ENCODE data around the gene BIN1. TPM values are rescaled to one million over a fixed set of nuclear protein-coding genes. Genes with fewer than 3 reads are reported as not detected.

Gene BIN1
- total and polyA plus RNA-seq, 8 donors, result 13.3 to 21.3 (median 16.2) TPM

DNA sequence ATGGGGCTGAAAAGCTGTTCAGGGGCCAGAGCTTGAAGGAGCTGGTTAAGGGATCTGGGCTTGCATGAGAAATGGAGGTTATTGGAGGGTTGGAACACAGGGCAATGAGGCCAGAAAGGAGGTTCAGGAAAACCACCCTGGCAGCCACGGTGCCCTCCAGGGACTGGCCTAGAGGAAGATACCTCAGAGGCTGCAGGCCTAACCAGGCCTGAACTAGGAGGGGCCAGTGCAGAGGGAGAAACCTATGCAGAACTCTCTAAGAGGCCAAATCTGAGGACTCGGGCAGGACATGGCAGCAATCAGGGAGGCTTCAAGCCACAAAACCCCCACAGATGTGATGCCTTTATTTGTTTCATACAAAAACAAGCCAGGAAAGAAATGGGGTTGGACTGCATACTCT is 66.8 kb downstream of the BIN1 start:
- Histone ChIP-seq H3K27ac (no peak overlapping the region), H3K9me3 (no peaks in the 10 kb centered on the region), H3K4me1 (no peaks in the 10 kb centered on the region), H3K27me3 (no peaks in the 10 kb centered on the region), H3K4me3 (no peak overlapping the region), H3K36me3 (no peaks in the 10 kb centered on the region)
- ATAC-seq (no peak), FAIRE-seq (no peak), DNase-seq (no peak)
- TF ChIP-seq, protein P1, sequence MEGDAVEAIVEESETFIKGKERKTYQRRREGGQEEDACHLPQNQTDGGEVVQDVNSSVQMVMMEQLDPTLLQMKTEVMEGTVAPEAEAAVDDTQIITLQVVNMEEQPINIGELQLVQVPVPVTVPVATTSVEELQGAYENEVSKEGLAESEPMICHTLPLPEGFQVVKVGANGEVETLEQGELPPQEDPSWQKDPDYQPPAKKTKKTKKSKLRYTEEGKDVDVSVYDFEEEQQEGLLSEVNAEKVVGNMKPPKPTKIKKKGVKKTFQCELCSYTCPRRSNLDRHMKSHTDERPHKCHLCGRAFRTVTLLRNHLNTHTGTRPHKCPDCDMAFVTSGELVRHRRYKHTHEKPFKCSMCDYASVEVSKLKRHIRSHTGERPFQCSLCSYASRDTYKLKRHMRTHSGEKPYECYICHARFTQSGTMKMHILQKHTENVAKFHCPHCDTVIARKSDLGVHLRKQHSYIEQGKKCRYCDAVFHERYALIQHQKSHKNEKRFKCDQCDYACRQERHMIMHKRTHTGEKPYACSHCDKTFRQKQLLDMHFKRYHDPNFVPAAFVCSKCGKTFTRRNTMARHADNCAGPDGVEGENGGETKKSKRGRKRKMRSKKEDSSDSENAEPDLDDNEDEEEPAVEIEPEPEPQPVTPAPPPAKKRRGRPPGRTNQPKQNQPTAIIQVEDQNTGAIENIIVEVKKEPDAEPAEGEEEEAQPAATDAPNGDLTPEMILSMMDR (IDR thresholded peaks at IDR 0.05), result no peak
- 94 to 95% methylated on average over 2 of the region's 2 CpGs for WGBS, 2 donors
- intact Hi-C loops (cut with DNase I), result no loop called here

DNA sequence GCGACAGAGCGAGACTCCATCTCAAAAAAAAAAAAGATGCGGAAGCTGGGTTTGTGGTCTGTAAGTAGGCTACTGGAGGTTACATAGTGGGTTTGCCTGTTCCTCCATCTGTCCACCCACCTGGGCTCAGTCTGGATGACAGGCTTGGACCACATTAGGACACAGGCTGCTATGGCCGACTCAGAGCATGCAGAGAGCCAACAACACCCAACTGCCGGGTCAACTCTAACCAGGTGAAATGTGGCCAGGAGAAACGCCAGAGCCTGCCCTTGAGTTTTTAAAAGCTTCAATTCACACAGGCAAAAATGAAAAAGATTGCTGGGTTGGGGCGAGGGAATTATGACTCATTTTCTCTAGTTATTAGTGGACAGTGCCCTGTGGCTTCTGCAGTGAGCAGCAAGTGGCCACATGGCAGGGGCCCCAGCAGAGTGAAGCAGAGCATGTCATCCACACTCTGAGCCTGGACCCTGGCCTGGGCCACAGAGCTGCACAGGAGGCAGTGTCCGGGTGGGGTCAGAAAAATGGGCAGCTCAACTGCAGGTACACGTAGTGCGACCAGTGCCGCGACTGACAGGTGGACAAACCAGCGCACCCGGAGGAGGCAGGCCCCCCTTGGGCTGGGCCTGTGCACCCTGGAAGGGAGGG is 67.4 kb downstream of the BIN1 start:
- TF ChIP-seq, protein P1 (IDR thresholded peaks at IDR 0.05), result no peak
- H3K9me3 ChIP-seq, result no peaks in the 10 kb centered on the region
- no peaks in the 10 kb centered on the region for H3K36me3 ChIP-seq
- WGBS, 2 donors, result 93 to 95% methylated on average over 14 of the region's 14 CpGs
- peak in 1 of 6 donors; percentile 40 for DNase-seq
- H3K27me3 ChIP-seq, result no peaks in the 10 kb centered on the region
- H3K4me3 ChIP-seq, result no peak overlapping the region
- H3K4me1 ChIP-seq, result no peaks in the 10 kb centered on the region
- H3K27ac ChIP-seq, result no peak overlapping the region
- ATAC-seq, result no peak
- FAIRE-seq, result no peak
- intact Hi-C loops (cut with DNase I), result no loop called here

DNA sequence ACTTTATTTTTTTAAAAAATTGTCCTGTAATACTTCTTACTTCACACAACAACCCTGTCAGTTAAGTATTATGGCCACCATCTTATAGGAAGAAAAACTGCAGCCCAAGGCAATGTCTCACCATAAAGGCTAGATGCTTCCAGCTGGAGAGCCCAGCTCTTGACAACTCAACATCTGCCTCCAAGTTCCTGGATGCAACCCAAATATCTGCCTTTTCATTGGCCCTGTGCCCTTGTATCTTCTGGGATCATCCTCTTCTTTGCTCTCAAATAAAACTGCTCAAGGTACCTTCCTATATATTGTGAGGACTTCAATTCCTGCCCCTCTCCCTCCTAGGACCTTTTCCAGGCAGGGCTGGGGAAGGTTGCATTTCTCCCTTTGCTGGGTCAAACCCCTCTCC is 69.5 kb downstream of the BIN1 start:
- intact Hi-C loops (cut with DNase I), result no loop called here
- DNase-seq, result no peak
- TF ChIP-seq, protein P1 (IDR thresholded peaks at IDR 0.05), result no peak
- Histone ChIP-seq H3K4me3 (no peak overlapping the region), H3K27ac (no peak overlapping the region), H3K9me3 (no peaks in the 10 kb centered on the region), H3K4me1 (no peaks in the 10 kb centered on the region), H3K36me3 (no peaks in the 10 kb centered on the region), H3K27me3 (no peaks in the 10 kb centered on the region)
- FAIRE-seq, result no peak
- ATAC-seq, result no peak

DNA sequence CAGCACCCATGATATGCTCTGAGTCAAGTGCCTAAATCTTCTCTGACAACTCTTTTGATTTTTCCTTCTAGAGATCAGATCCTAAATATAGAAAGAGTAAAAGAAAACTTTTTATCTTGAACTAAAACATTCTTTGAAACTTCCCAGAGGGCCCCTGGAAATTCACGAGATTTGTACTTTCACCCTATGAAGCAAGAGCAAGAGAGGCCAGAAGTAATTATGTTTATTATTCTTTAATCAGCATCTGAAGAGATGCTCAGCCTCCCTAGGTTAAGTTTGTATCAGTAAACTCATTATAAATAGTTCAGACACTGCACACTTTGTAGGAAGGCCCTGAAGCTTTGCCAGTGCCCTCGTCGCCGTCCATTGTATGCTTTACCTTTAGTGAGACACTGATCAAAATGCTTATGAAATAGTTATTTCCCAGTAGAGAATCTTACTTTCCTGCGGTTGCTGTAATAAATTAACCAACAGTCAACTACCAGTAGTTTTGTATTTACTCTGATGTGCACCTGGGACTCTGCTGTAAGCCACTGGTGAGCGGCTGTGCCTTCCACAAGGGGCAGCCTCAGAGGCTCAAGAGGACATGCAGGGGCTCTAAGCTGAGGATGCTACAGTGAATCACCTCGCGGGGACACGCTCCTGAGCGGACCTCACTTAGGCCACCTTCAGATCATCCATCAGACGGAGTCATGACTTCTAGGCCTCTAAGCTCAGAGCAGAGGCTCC is 71.9 kb downstream of the BIN1 start:
- H3K4me1 ChIP-seq, result no peaks in the 10 kb centered on the region
- DNase-seq, result no peak
- 82 to 87% methylated on average over 11 of the region's 11 CpGs for WGBS, 2 donors
- FAIRE-seq, result no peak
- ATAC-seq, result no peak
- no peaks in the 10 kb centered on the region for H3K27me3 ChIP-seq
- H3K36me3 ChIP-seq, result no peaks in the 10 kb centered on the region
- H3K27ac ChIP-seq, result no peak overlapping the region
- intact Hi-C loops (cut with DNase I), result no loop called here
- TF ChIP-seq, protein P1 (IDR thresholded peaks at IDR 0.05), result no peak
- H3K4me3 ChIP-seq, result no peak overlapping the region
- H3K9me3 ChIP-seq, result no peaks in the 10 kb centered on the region

- FAIRE-seq, result no peak
- Histone ChIP-seq H3K9me3 (no peaks in the 10 kb centered on the region), H3K4me1 (no peaks in the 10 kb centered on the region), H3K27ac (no peak overlapping the region), H3K27me3 (peaks cover 0 to 3% (median 0%) of the 10 kb centered on the region in 4 donors), H3K4me3 (no peak overlapping the region), H3K36me3 (no peaks in the 10 kb centered on the region)
- intact Hi-C loops (cut with DNase I), result no loop called here
- ATAC-seq, result no peak
- WGBS, 2 donors, result 73 to 76% methylated on average over 6 of the region's 6 CpGs
- DNase-seq, result no peak
- TF ChIP-seq, protein P1 (IDR thresholded peaks at IDR 0.05), result no peak
These were observed 72.9 kb downstream of the BIN1 start for GRCh38 chr2:127034051-127034450.
